Fibroblast of lung (primary cell): Measurements from ENCODE around the gene VPS13C.

Experiments
- EZH2 ChIP-seq: IDR thresholded peaks from 2 replicates; pipeline ENCODE4 v1.5.1; 2012; ENCODE audit warnings: low read length, control low read depth, mild to moderate bottlenecking; ENCODE audit errors: missing control alignments
- TF ChIP-seq, protein P1 (sequence below), 2 donors: IDR thresholded peaks in 1 of 2; conservative IDR thresholded peaks in 1 of 2; 1 replicate in 1 of 2; 2 replicates in 1 of 2; pipeline ENCODE4 v1.5.1; 2011 to 2012; ENCODE audit warnings: low read length in 2 of 2, control low read depth in 1 of 2, inconsistent platforms in 1 of 2, low read depth in 1 of 2, mild to moderate bottlenecking in 1 of 2

DNA sequence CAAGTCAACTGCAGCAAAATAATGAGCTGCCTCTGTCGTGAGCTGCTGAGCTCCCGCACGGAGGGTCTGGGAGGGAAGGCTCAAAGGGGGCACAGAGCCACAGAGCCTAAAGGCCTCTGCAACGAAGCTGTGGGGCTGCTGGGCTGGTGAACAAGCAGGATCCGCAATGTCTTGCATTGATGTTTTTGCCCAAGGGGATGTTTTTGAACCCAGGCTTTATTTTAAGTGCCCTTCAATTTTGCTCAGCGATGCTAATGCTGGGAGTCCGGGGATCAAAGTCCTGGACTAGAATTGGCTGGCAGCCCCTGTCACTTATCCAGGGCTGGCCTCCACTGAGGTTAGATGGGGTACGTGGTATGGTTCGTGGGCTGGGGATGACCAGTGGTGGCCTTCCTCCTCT is 240.0 kb downstream of the VPS13C start:
- TF ChIP-seq, protein P1, sequence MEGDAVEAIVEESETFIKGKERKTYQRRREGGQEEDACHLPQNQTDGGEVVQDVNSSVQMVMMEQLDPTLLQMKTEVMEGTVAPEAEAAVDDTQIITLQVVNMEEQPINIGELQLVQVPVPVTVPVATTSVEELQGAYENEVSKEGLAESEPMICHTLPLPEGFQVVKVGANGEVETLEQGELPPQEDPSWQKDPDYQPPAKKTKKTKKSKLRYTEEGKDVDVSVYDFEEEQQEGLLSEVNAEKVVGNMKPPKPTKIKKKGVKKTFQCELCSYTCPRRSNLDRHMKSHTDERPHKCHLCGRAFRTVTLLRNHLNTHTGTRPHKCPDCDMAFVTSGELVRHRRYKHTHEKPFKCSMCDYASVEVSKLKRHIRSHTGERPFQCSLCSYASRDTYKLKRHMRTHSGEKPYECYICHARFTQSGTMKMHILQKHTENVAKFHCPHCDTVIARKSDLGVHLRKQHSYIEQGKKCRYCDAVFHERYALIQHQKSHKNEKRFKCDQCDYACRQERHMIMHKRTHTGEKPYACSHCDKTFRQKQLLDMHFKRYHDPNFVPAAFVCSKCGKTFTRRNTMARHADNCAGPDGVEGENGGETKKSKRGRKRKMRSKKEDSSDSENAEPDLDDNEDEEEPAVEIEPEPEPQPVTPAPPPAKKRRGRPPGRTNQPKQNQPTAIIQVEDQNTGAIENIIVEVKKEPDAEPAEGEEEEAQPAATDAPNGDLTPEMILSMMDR (conservative IDR thresholded peaks at IDR 0.05 in 1 of 2, IDR thresholded peaks at IDR 0.05 in 1 of 2; ENCODE audit: low read depth in 1 of 2, low read length in 2 of 2), result no peak
- no peak for TF ChIP-seq EZH2
